Measurements from ENCODE around the gene SULT1A2. TPM values are rescaled to one million over a fixed set of nuclear protein-coding genes. Genes with fewer than 3 reads are reported as not detected.
"Not testable (repeated sequence)": the region's sequence is repeated elsewhere in the genome, so short reads cannot be mapped to it uniquely, and the experiment has no call there.

The SULT1A2 gene
- total RNA-seq, 2 donors from 2014 or later: 0.61 TPM; not detected in 1

- no peak for ATAC-seq
- Mint-ChIP-seq H3K27ac (peak overlapping the region in 1 of 2 donors; percentile 37), H3K27me3 (no peaks in the 10 kb centered on the region), H3K4me3 (no peak overlapping the region), H3K4me1 (ENCODE audit: low read depth in 2 of 2) (peaks cover 21 to 30% of the 10 kb centered on the region in 2 donors), H3K9me3 (peaks cover 6% of the 10 kb centered on the region), H3K36me3 (peaks cover 16% of the 10 kb centered on the region)
- DNase-seq (ENCODE audit: low spot score): no peak
Measured at GRCh38 chr16:28569021-28569420, 27.8 kb downstream of the SULT1A2 start.

- Mint-ChIP-seq H3K9me3 (peaks cover 6% of the 10 kb centered on the region), H3K4me3 (no peak overlapping the region), H3K36me3 (peaks cover 16% of the 10 kb centered on the region), H3K4me1 (ENCODE audit: low read depth in 2 of 2) (peaks cover 7 to 19% of the 10 kb centered on the region in 2 donors), H3K27ac (no peak overlapping the region), H3K27me3 (no peaks in the 10 kb centered on the region)
- DNase-seq (ENCODE audit: low spot score) (no peak), ATAC-seq (no peak)
Measured at GRCh38 chr16:28567292-28567691, 29.6 kb downstream of the SULT1A2 start.

- Mint-ChIP-seq H3K4me1 (ENCODE audit: low read depth in 2 of 2) (peaks cover 10 to 19% of the 10 kb centered on the region in 2 donors), H3K36me3 (peaks cover 16% of the 10 kb centered on the region)
- H3K4me3 Mint-ChIP-seq; DNase-seq (ENCODE audit: low spot score); H3K27ac Mint-ChIP-seq; H3K27me3 Mint-ChIP-seq; ATAC-seq; H3K9me3 Mint-ChIP-seq: not testable (repeated sequence)
Measured at GRCh38 chr16:28566233-28566925, 30.5 kb downstream of the SULT1A2 start.

GRCh38 chr16:28563218-28563617, 33.6 kb downstream of the SULT1A2 start:
- H3K36me3 Mint-ChIP-seq: peaks cover 16% of the 10 kb centered on the region
- H3K9me3 Mint-ChIP-seq: peaks cover 6% of the 10 kb centered on the region
- peaks cover 5 to 15% of the 10 kb centered on the region in 2 donors for H3K4me1 Mint-ChIP-seq (ENCODE audit: low read depth in 2 of 2)
- no peak overlapping the region for H3K27ac Mint-ChIP-seq
- DNase-seq (ENCODE audit: low spot score) (no peak), ATAC-seq (no peak)
- H3K27me3 Mint-ChIP-seq: no peaks in the 10 kb centered on the region
- no peak overlapping the region for H3K4me3 Mint-ChIP-seq

GRCh38 chr16:28562199-28562598, 34.7 kb downstream of the SULT1A2 start:
- H3K36me3 Mint-ChIP-seq: peaks cover 9% of the 10 kb centered on the region
- ATAC-seq (no peak), DNase-seq (ENCODE audit: low spot score) (no peak)
- H3K27ac Mint-ChIP-seq: no peak overlapping the region
- H3K4me1 Mint-ChIP-seq (ENCODE audit: low read depth in 2 of 2): peaks cover 9 to 14% of the 10 kb centered on the region in 2 donors
- peaks cover 3% of the 10 kb centered on the region for H3K9me3 Mint-ChIP-seq
- H3K4me3 Mint-ChIP-seq: no peak overlapping the region
- no peaks in the 10 kb centered on the region for H3K27me3 Mint-ChIP-seq

GRCh38 chr16:28561557-28562187, 35.2 kb downstream of the SULT1A2 start:
- Mint-ChIP-seq H3K4me1 (ENCODE audit: low read depth in 2 of 2) (peaks cover 14% of the 10 kb centered on the region in 2 donors), H3K4me3 (no peak overlapping the region), H3K27ac (no peak overlapping the region), H3K36me3 (peaks cover 8% of the 10 kb centered on the region), H3K27me3 (no peaks in the 10 kb centered on the region), H3K9me3 (peaks cover 3% of the 10 kb centered on the region)
- no peak for ATAC-seq
- no peak for DNase-seq (ENCODE audit: low spot score)

- Mint-ChIP-seq H3K27ac (no peak overlapping the region), H3K4me3 (no peak overlapping the region), H3K9me3 (no peaks in the 10 kb centered on the region), H3K27me3 (no peaks in the 10 kb centered on the region), H3K4me1 (ENCODE audit: low read depth in 2 of 2) (peaks cover 26 to 28% of the 10 kb centered on the region in 2 donors), H3K36me3 (no peaks in the 10 kb centered on the region)
- no peak for DNase-seq (ENCODE audit: low spot score)
- no peak for ATAC-seq
Measured at GRCh38 chr16:28558456-28558855, 38.4 kb downstream of the SULT1A2 start.

GRCh38 chr16:28556914-28557320, 39.9 kb downstream of the SULT1A2 start:
- H3K4me1 Mint-ChIP-seq (ENCODE audit: low read depth in 2 of 2): peaks cover 22 to 28% of the 10 kb centered on the region in 2 donors
- H3K9me3 Mint-ChIP-seq: no peaks in the 10 kb centered on the region
- H3K36me3 Mint-ChIP-seq: no peaks in the 10 kb centered on the region
- DNase-seq (ENCODE audit: low spot score) (no peak), ATAC-seq (no peak)
- no peaks in the 10 kb centered on the region for H3K27me3 Mint-ChIP-seq
- peak overlapping the region in 1 of 2 donors; percentile 51 for H3K27ac Mint-ChIP-seq
- no peak overlapping the region for H3K4me3 Mint-ChIP-seq

GRCh38 chr16:28555561-28555960, 41.3 kb downstream of the SULT1A2 start:
- Mint-ChIP-seq H3K27ac (no peak overlapping the region), H3K36me3 (no peaks in the 10 kb centered on the region), H3K4me3 (peak overlapping the region; percentile 42), H3K27me3 (no peaks in the 10 kb centered on the region), H3K9me3 (no peaks in the 10 kb centered on the region), H3K4me1 (ENCODE audit: low read depth in 2 of 2) (peaks cover 22 to 23% of the 10 kb centered on the region in 2 donors)
- ATAC-seq (no peak), DNase-seq (ENCODE audit: low spot score) (no peak)

- Mint-ChIP-seq H3K4me1 (ENCODE audit: low read depth in 2 of 2) (peaks cover 22 to 23% of the 10 kb centered on the region in 2 donors), H3K27me3 (no peaks in the 10 kb centered on the region), H3K36me3 (no peaks in the 10 kb centered on the region), H3K27ac (peak overlapping the region; percentile 72 to 74), H3K9me3 (no peaks in the 10 kb centered on the region), H3K4me3 (peak overlapping the region; percentile 92)
- DNase-seq (ENCODE audit: low spot score): no peak
- no peak for ATAC-seq
Measured at GRCh38 chr16:28554634-28555423, 42.0 kb downstream of the SULT1A2 start.

GRCh38 chr16:28553776-28554633, 42.8 kb downstream of the SULT1A2 start, which contains the start of gene SGF29:
Gene SGF29 (plus strand): TSS chr16:28553920. CDS start chr16:28581070, 27,150 bp downstream.
- no peaks in the 10 kb centered on the region for H3K27me3 Mint-ChIP-seq
- no peaks in the 10 kb centered on the region for H3K36me3 Mint-ChIP-seq
- peak; percentile 91 for DNase-seq (ENCODE audit: low spot score)
- no peaks in the 10 kb centered on the region for H3K9me3 Mint-ChIP-seq
- peak; percentile 94 to 96 for ATAC-seq
- peaks cover 23 to 26% of the 10 kb centered on the region in 2 donors for H3K4me1 Mint-ChIP-seq (ENCODE audit: low read depth in 2 of 2)
- H3K4me3 Mint-ChIP-seq: peak within 1 kb of the TSS; percentile 92
- peak within 1 kb of the TSS; percentile 72 to 74 for H3K27ac Mint-ChIP-seq

- no peaks in the 10 kb centered on the region for H3K27me3 Mint-ChIP-seq
- H3K4me3 Mint-ChIP-seq: no peak overlapping the region
- ATAC-seq (no peak), DNase-seq (ENCODE audit: low spot score) (no peak)
- H3K9me3 Mint-ChIP-seq: no peaks in the 10 kb centered on the region
- H3K4me1 Mint-ChIP-seq (ENCODE audit: low read depth in 2 of 2): peaks cover under 1 to 8% of the 10 kb centered on the region in 2 donors
- no peak overlapping the region for H3K27ac Mint-ChIP-seq
- no peaks in the 10 kb centered on the region for H3K36me3 Mint-ChIP-seq
Measured at GRCh38 chr16:28549301-28549899, 47.5 kb downstream of the SULT1A2 start.

Data from natural killer cell treated with Interleukin-12 subunit alpha and Interleukin-12 subunit beta and Interleukin-15 and Interleukin-18, amount 100 ng/mL, for 72 hours (primary cell).